Fibroblast of the aortic adventitia (primary cell): ENCODE results near the gene PARL. TPM values are rescaled to one million over a fixed set of nuclear protein-coding genes. Genes with fewer than 3 reads are reported as not detected.

ENCODE experiments used
- DNase-seq: peaks from one replicate; pipeline ENCODE4 v3.0.0-alpha.2; 2010; ENCODE audit warnings: low read depth
- H3K4me3 ChIP-seq: 2 replicates; pipeline ENCODE4 v1.5.1; 2011; ENCODE audit warnings: low read depth, mild to moderate bottlenecking, control low read depth, low read length, moderate library complexity
- CTCF ChIP-seq: IDR thresholded peaks from 2 replicates; pipeline ENCODE4 v1.5.1; 2011; ENCODE audit warnings: mild to moderate bottlenecking, low read length, control low read depth, inconsistent platforms; ENCODE audit not compliant: insufficient read depth
- total RNA-seq: library from RNA; depleted of rRNA; stranded (reverse); fragments of >200 nt; gene quantifications from 2 replicates; pipeline ENCODE4 v1.2.3, GENCODE V29; 2012; ENCODE audit warnings: low replicate concordance

The PARL gene
- total RNA-seq, 1 donor, result 32.7 TPM

- no peak overlapping the region for H3K4me3 ChIP-seq
- TF ChIP-seq CTCF, result no peak
- DNase-seq, result no peak
These were observed 67.0 kb downstream of the PARL start for GRCh38 chr3:183817639-183818038.

GRCh38 chr3:183816681-183817510 is 67.8 kb downstream of the PARL start:
- TF ChIP-seq CTCF, result no peak
- H3K4me3 ChIP-seq, result no peak overlapping the region
- no peak for DNase-seq

GRCh38 chr3:183815951-183816475 is 68.7 kb downstream of the PARL start:
- DNase-seq, result no peak
- H3K4me3 ChIP-seq, result no peak overlapping the region
- TF ChIP-seq CTCF, result no peak

- no peak overlapping the region for H3K4me3 ChIP-seq
- DNase-seq, result no peak
- TF ChIP-seq CTCF, result no peak
These were observed 69.1 kb downstream of the PARL start for GRCh38 chr3:183815563-183815940.

GRCh38 chr3:183814240-183814639 is 70.4 kb downstream of the PARL start:
- DNase-seq, result no peak
- no peak for TF ChIP-seq CTCF

GRCh38 chr3:183812761-183813445 is 71.8 kb downstream of the PARL start:
- no peak for TF ChIP-seq CTCF
- no peak for DNase-seq
- no peak overlapping the region for H3K4me3 ChIP-seq

More at GRCh38 chr3:183814240-183814639, 70.4 kb downstream of the PARL start:
- no peak overlapping the region for H3K4me3 ChIP-seq
